OCI-LY3 (cell line): Measurements from ENCODE around the gene CYS1.

Source experiments
- EZH2phosphoT487 ChIP-seq: fragments of 200-600 bp; shearing (Covaris generic); IDR thresholded peaks from 2 replicates; pipeline ENCODE4 v1.6.1; 2018; ENCODE audit warnings: antibody characterized with exemption, mixed run types, low read depth
- TF ChIP-seq, protein P1 (sequence below): fragments of 200-600, 300-600 bp; sonication (generic); IDR thresholded peaks from 2 replicates; pipeline ENCODE4 v1.5.1; 2014; ENCODE audit warnings: antibody characterized with exemption, low read length, low read depth

DNA sequence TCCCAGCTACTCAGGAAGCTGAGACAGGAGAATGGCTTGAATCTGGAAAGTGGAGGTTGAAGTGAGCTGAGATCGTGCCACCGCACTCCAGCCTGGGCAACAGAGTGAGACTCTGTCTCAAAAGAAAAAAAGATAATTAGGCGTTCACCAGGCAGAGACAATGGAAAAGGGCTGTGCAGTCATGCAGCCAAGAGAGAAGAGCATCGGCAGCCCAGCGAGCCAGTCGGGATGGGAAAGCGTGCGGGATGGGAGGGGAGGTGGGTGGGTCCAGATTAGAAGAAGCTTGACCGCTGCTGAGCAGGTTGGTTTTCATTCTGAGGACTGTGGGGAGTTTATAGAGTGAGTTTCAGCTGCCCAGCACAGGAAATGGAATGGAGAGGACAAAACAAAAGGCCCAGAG lies 15.0 kb upstream of the CYS1 start:
- TF ChIP-seq, protein P1, sequence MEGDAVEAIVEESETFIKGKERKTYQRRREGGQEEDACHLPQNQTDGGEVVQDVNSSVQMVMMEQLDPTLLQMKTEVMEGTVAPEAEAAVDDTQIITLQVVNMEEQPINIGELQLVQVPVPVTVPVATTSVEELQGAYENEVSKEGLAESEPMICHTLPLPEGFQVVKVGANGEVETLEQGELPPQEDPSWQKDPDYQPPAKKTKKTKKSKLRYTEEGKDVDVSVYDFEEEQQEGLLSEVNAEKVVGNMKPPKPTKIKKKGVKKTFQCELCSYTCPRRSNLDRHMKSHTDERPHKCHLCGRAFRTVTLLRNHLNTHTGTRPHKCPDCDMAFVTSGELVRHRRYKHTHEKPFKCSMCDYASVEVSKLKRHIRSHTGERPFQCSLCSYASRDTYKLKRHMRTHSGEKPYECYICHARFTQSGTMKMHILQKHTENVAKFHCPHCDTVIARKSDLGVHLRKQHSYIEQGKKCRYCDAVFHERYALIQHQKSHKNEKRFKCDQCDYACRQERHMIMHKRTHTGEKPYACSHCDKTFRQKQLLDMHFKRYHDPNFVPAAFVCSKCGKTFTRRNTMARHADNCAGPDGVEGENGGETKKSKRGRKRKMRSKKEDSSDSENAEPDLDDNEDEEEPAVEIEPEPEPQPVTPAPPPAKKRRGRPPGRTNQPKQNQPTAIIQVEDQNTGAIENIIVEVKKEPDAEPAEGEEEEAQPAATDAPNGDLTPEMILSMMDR: no peak
- TF ChIP-seq EZH2phosphoT487: no peak
